HepG2 (cell line): ENCODE measurements around the gene LARP1B. TPM values are rescaled to one million over a fixed set of nuclear protein-coding genes. Genes with fewer than 3 reads are reported as not detected.

Source experiments
- ATAC-seq: fragments of 200-7000 bp; cut with Tn5 transposase; 3 replicates; pipeline ENCODE4 v1.9.1; 2020; ENCODE audit warnings: mild to moderate bottlenecking, moderate library complexity
- BruUV-seq: library from RNA; stranded (reverse); fragments of 400-500 nt; replicated peaks from 2 replicates; lab custom pipeline; 2021; lab: Mats Ljungman, UMichigan
- CTCF ChIA-PET: fragments of 300-600 bp; formaldehyde crosslinking; extraction: SDS; loops from one replicate; lab custom pipeline; 2021; ENCODE audit warnings: low total read pairs, inconsistent platforms, low intra/inter-chr PET ratio; lab: Yijun Ruan, JAX
- POLR2A ChIA-PET: fragments of 350-600 bp; sonication (Branson Sonifier 250); formaldehyde crosslinking; loops from one replicate; lab custom pipeline; 2020; ENCODE audit warnings: antibody characterized with exemption, inconsistent platforms; lab: Yijun Ruan, JAX
- DNase-seq: peaks from one replicate; pipeline ENCODE4 v3.0.0-alpha.2; 2015; ENCODE audit warnings: low spot score
- FAIRE-seq: peaks from 3 replicates; lab custom pipeline; 2011; peaks lifted over from hg19 to GRCh38; lab: Jason Lieb, UNC
- H2AFZ ChIP-seq: one replicate; pipeline ENCODE4 v1.6.1; 2011; ENCODE audit warnings: low read length, inconsistent platforms
- H3K27ac ChIP-seq: fragments of 300-600 bp; 3 replicates; pipeline ENCODE4 v1.8.0; 2011; ENCODE audit warnings: mixed run types, mild to moderate bottlenecking, mixed read lengths, low read length, inconsistent platforms; ENCODE audit not compliant: insufficient read depth; ENCODE audit errors: extremely low read length
- H3K27me3 ChIP-seq, 2 experiments: fragments of 200-600 bp in 1 of 2; 2 replicates in 1 of 2; 3 replicates in 1 of 2; pipeline versions ENCODE4 v1.6.0 to v1.8.0; 2011; ENCODE audit warnings: low read length in 2 of 2, mild to moderate bottlenecking in 2 of 2, moderate library complexity in 2 of 2, inconsistent platforms in 1 of 2; ENCODE audit not compliant: insufficient read depth in 2 of 2, control insufficient read depth in 1 of 2
- H3K36me3 ChIP-seq, 2 experiments: fragments of 200-600 bp in 1 of 2; replicated peaks in 1 of 2; 2 replicates in 1 of 2; 3 replicates in 1 of 2; pipeline versions ENCODE4 v1.5.1 to v1.8.0; 2011; ENCODE audit warnings: low read length in 2 of 2, inconsistent platforms in 1 of 2; ENCODE audit not compliant: insufficient read depth in 2 of 2, control insufficient read depth in 1 of 2
- H3K4me1 ChIP-seq: 2 replicates; pipeline ENCODE4 v1.5.1; 2012; ENCODE audit warnings: low read length, inconsistent platforms; ENCODE audit not compliant: insufficient read depth
- H3K4me2 ChIP-seq: 2 replicates; pipeline ENCODE4 v1.6.0; 2011; ENCODE audit warnings: low read depth, low read length, inconsistent platforms
- H3K4me3 ChIP-seq, 3 experiments: fragments of 200-600 bp in 1 of 3; sonication (generic), shearing (Covaris generic) in 1 of 3; replicated peaks in 1 of 3; 2 replicates each; pipeline ENCODE4 v1.5.1; 2011 to 2016; ENCODE audit warnings: low read length in 3 of 3, inconsistent platforms in 2 of 3, low read depth in 2 of 3, mild to moderate bottlenecking in 2 of 3, control low read depth in 1 of 3, mixed read lengths in 1 of 3; ENCODE audit not compliant: insufficient read depth in 1 of 3
- H3K79me2 ChIP-seq: one replicate; pipeline ENCODE4 v1.6.1; 2011; ENCODE audit warnings: low read length, inconsistent platforms; ENCODE audit not compliant: insufficient read depth
- H3K9ac ChIP-seq: 2 replicates; pipeline ENCODE4 v1.6.0; 2011; ENCODE audit warnings: mild to moderate bottlenecking, low read depth, low read length, inconsistent platforms; ENCODE audit not compliant: insufficient read depth
- H3K9me3 ChIP-seq: 2 replicates; pipeline ENCODE4 v1.5.1; 2012; ENCODE audit warnings: mild to moderate bottlenecking, low read length
- H4K20me1 ChIP-seq: 2 replicates; pipeline ENCODE4 v1.6.0; 2011; ENCODE audit warnings: inconsistent platforms, mild to moderate bottlenecking, low read length, moderate library complexity; ENCODE audit not compliant: insufficient read depth
- ARHGAP35 ChIP-seq: sonication (generic); formaldehyde crosslinking; IDR thresholded peaks from 2 replicates; pipeline ENCODE4 v1.9.0; 2022; ENCODE audit warnings: mild to moderate bottlenecking, inconsistent platforms, moderate library complexity, missing genetic modification reagents, borderline replicate concordance
- CHCHD3 ChIP-seq: sonication (generic); formaldehyde crosslinking; IDR thresholded peaks from 2 replicates; pipeline ENCODE4 v1.8.0; 2022; ENCODE audit warnings: mild to moderate bottlenecking, missing genetic modification reagents, moderate library complexity
- DPF2 ChIP-seq: sonication (generic); formaldehyde crosslinking; IDR thresholded peaks from 2 replicates; pipeline ENCODE4 v1.4.0; 2020; ENCODE audit warnings: mild to moderate bottlenecking, low read depth, missing genetic modification reagents, borderline replicate concordance
- HNRNPUL1 ChIP-seq: fragments of 200-400 bp; formaldehyde crosslinking; IDR thresholded peaks from 2 replicates; pipeline ENCODE4 v1.6.1; 2017; ENCODE audit warnings: low read depth, mild to moderate bottlenecking, low read length, moderate library complexity
- MED1 ChIP-seq: sonication (generic); formaldehyde crosslinking; IDR thresholded peaks from 2 replicates; pipeline ENCODE4 v1.4.0; 2020; ENCODE audit warnings: missing genetic modification reagents
- MTA1 ChIP-seq: sonication (generic); formaldehyde crosslinking; IDR thresholded peaks from 2 replicates; pipeline ENCODE4 v1.4.0; 2020; ENCODE audit warnings: missing genetic modification reagents, mild to moderate bottlenecking, borderline replicate concordance
- POGZ ChIP-seq: sonication (generic); formaldehyde crosslinking; IDR thresholded peaks from 2 replicates; pipeline ENCODE4 v1.4.0; 2020; ENCODE audit warnings: mild to moderate bottlenecking, missing genetic modification reagents
- SP1 ChIP-seq, 2 experiments: fragments of 450-650 bp in 1 of 2; sonication (generic) in 1 of 2; formaldehyde crosslinking in 1 of 2; IDR thresholded peaks; 2 replicates each; pipeline versions ENCODE4 v1.4.0 to v1.6.1; 2016 to 2020; ENCODE audit warnings: missing genetic modification reagents in 1 of 2
- SPEN ChIP-seq: sonication (generic); formaldehyde crosslinking; IDR thresholded peaks from 2 replicates; pipeline ENCODE4 v1.5.1; 2020; ENCODE audit warnings: low read depth, mild to moderate bottlenecking, missing genetic modification reagents
- SRSF9 ChIP-seq: fragments of 200-400 bp; formaldehyde crosslinking; IDR thresholded peaks from 2 replicates; pipeline ENCODE4 v1.6.1; 2018; ENCODE audit warnings: borderline replicate concordance, mild to moderate bottlenecking, low read depth, low read length; ENCODE audit not compliant: insufficient read depth, poor library complexity, severe bottlenecking
- SRY ChIP-seq: sonication (generic); formaldehyde crosslinking; IDR thresholded peaks from 2 replicates; pipeline ENCODE4 v1.8.0; 2022; ENCODE audit warnings: mild to moderate bottlenecking, missing genetic modification reagents
- ZFP90 ChIP-seq: sonication (generic); formaldehyde crosslinking; IDR thresholded peaks from 2 replicates; pipeline ENCODE4 v1.8.0; 2022; ENCODE audit warnings: missing genetic modification reagents, mild to moderate bottlenecking, inconsistent platforms, borderline replicate concordance
- ZNF549 ChIP-seq: sonication (generic); formaldehyde crosslinking; IDR thresholded peaks from 2 replicates; pipeline ENCODE4 v1.5.0; 2020; ENCODE audit warnings: missing genetic modification reagents
- ZNF567 ChIP-seq: sonication (generic); formaldehyde crosslinking; IDR thresholded peaks from 2 replicates; pipeline ENCODE4 v1.8.1; 2023; ENCODE audit warnings: mild to moderate bottlenecking, missing genetic modification reagents, borderline replicate concordance
- ZNF607 ChIP-seq: sonication (generic); formaldehyde crosslinking; IDR thresholded peaks from 2 replicates; pipeline ENCODE4 v1.5.1; 2020; ENCODE audit warnings: missing genetic modification reagents, mild to moderate bottlenecking, borderline replicate concordance
- ZNF790 ChIP-seq: sonication (generic); formaldehyde crosslinking; IDR thresholded peaks from 2 replicates; pipeline ENCODE4 v1.8.0; 2022; ENCODE audit warnings: missing genetic modification reagents, mild to moderate bottlenecking, borderline replicate concordance
- ZNF891 ChIP-seq: sonication (generic); formaldehyde crosslinking; IDR thresholded peaks from 2 replicates; pipeline ENCODE4 v1.5.0; 2020; ENCODE audit warnings: mild to moderate bottlenecking, missing genetic modification reagents
- WGBS: methylation state at CpG from one replicate; pipeline ENCODE4 v1.1.6; 2017; ENCODE audit warnings: low lambda C conversion rate; 5-methylcytosine and 5-hydroxymethylcytosine counted together
- in situ Hi-C: cut with HindIII; loops from 2 replicates; pipeline ENCODE4 v1.10.0; 2017; ENCODE audit warnings: low pct_unique_long_range_greater_than_20kb; ENCODE audit not compliant: extremely low pct_ligation_motif_present
- intact Hi-C: fragments of 100-400 bp; cut with micrococcal nuclease; formaldehyde crosslinking; loops from one replicate; pipeline ENCODE4 v1.10.0; 2022; ENCODE audit not compliant: unreplicated experiment
- polyA plus RNA-seq, 8 experiments: library from polyadenylated mRNA; depleted of rRNA in 3 of 8; stranded (reverse) in 7 of 8; unstranded in 1 of 8; fragments of >200 nt; fragmentation: Illumina TruSeq in 4 of 8; extraction: Trizol in 4 of 8; gene quantifications; 2 replicates each; pipeline versions ENCODE4 v1.2.1 to v1.2.3, GENCODE V29; 2011 to 2016; ENCODE audit warnings: low read depth in 4 of 8, missing spikeins in 1 of 8, mixed read lengths in 1 of 8; ENCODE audit not compliant: insufficient read depth in 1 of 8
- total RNA-seq, 5 experiments: library from RNA; depleted of rRNA; stranded (reverse); fragments of >200 nt; fragmentation: Illumina TruSeq; extraction: Trizol; gene quantifications; 2 replicates each; pipeline ENCODE4 v1.2.3, GENCODE V29; 2016; ENCODE audit warnings: low read depth in 1 of 5
- TF ChIP-seq, protein P1 (sequence below): sonication (generic); formaldehyde crosslinking; IDR thresholded peaks from 2 replicates; pipeline ENCODE4 v1.5.1; 2020; ENCODE audit warnings: mild to moderate bottlenecking, moderate library complexity, missing genetic modification reagents
- TF ChIP-seq, protein P2 (sequence below): sonication (generic); formaldehyde crosslinking; IDR thresholded peaks from 2 replicates; pipeline ENCODE4 v1.4.0; 2020; ENCODE audit warnings: missing genetic modification reagents

LARP1B gene
- total and polyA plus RNA-seq, 2 of the 13 experiments (the other 11 are each of a cell fraction or from before 2014, with no cell fraction given) = 19.2 to 52.7 TPM

DNA sequence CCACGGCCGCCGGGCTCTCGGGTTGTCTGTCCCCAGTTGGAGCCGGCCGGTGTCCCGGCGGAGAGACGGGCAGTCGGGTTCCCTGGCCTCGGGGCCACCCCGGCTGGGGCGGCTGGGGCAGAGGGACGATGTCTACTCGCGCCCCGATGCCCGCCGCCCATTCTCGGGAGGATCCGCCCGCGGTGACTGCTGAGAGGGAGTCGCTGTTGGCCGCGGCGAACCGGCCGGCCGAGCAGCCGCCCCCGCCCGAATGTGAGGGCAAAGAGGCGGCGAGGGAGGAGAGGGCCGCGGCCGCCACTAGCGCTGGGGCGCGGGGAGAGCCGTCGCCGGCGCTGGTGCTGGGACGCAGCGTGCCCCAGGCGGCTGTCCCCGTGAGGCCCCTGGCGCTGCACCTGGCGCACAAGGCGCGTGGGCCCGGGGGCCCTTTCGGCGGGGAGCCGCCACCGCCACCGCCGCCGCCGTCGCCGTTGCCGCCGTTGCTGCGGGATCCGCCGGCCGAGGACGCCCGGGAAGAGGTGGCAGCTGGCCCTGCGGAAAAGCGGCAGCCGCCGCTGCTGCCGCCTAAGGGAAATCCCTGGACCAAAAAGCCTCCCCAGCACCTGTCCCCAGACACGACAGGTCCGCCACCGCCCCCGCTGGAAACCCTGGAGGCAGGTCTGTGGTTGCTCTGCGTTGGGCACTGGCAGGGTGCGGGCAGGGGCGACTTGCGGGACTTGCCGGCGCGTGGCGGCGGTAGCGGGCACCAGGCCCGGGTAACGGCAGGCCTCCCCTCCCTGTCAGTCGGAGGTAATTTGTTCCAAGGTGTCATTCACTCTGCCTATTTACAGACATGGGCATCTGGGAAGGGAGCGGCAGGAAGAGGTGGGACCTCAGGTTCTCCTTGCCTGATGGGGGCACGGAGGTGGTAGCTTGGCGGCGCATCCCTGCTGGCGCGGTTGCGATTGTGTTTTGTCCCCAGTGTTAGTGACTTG lies 739 bp downstream of the LARP1B start:
- FAIRE-seq = no peak
- BruUV-seq = no TSS peak
- no peak for TF ChIP-seq ZNF549
- TF ChIP-seq ZNF567 (CRISPR knock-in tag) = 0 out of 2 replicates have a peak, but pooled peaks have one; percentile 12
- 0 out of 2 replicates have a peak, but pooled peaks have one; percentile 37 for TF ChIP-seq POGZ (CRISPR knock-in tag)
- TF ChIP-seq SPEN (CRISPR knock-in tag) = 0 out of 2 replicates have a peak, but pooled peaks have one; percentile 44
- no peak for TF ChIP-seq HNRNPUL1
- TF ChIP-seq MED1 (CRISPR knock-in tag) = no peak
- TF ChIP-seq ZNF790 (CRISPR knock-in tag) = peak; percentile 18; the same call in 1 of the 2 replicates
- TF ChIP-seq ZNF607 (CRISPR knock-in tag) = no peak
- TF ChIP-seq ARHGAP35 = no peak
- TF ChIP-seq, protein P1, sequence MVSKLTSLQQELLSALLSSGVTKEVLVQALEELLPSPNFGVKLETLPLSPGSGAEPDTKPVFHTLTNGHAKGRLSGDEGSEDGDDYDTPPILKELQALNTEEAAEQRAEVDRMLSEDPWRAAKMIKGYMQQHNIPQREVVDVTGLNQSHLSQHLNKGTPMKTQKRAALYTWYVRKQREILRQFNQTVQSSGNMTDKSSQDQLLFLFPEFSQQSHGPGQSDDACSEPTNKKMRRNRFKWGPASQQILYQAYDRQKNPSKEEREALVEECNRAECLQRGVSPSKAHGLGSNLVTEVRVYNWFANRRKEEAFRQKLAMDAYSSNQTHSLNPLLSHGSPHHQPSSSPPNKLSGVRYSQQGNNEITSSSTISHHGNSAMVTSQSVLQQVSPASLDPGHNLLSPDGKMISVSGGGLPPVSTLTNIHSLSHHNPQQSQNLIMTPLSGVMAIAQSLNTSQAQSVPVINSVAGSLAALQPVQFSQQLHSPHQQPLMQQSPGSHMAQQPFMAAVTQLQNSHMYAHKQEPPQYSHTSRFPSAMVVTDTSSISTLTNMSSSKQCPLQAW = no peak
- peak; percentile 64; the same call in 1 of the 2 replicates for TF ChIP-seq MTA1 (CRISPR knock-in tag)
- TF ChIP-seq ZNF891 (CRISPR knock-in tag) = no peak
- no peak for TF ChIP-seq CHCHD3 (CRISPR knock-in tag)
- TF ChIP-seq, protein P2, sequence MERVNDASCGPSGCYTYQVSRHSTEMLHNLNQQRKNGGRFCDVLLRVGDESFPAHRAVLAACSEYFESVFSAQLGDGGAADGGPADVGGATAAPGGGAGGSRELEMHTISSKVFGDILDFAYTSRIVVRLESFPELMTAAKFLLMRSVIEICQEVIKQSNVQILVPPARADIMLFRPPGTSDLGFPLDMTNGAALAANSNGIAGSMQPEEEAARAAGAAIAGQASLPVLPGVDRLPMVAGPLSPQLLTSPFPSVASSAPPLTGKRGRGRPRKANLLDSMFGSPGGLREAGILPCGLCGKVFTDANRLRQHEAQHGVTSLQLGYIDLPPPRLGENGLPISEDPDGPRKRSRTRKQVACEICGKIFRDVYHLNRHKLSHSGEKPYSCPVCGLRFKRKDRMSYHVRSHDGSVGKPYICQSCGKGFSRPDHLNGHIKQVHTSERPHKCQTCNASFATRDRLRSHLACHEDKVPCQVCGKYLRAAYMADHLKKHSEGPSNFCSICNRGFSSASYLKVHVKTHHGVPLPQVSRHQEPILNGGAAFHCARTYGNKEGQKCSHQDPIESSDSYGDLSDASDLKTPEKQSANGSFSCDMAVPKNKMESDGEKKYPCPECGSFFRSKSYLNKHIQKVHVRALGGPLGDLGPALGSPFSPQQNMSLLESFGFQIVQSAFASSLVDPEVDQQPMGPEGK (CRISPR knock-in tag) = peak; percentile 50
- TF ChIP-seq SP1 (IDR thresholded peaks at IDR 0.05) = no peak
- no peak for TF ChIP-seq SP1 (CRISPR knock-in tag; IDR thresholded peaks at IDR 0.05)
- no peak for TF ChIP-seq ZFP90
- no peak for TF ChIP-seq DPF2 (CRISPR knock-in tag)
- TF ChIP-seq SRY (CRISPR knock-in tag) = no peak
- no peak for TF ChIP-seq SRSF9

More for the DNA sequence above, 739 bp downstream of the LARP1B start:
- H4K20me1 ChIP-seq = peaks cover 24% of the 10 kb centered on the region
- no peak overlapping the region for H2AFZ ChIP-seq
- H3K27me3 ChIP-seq = no peaks in the 10 kb centered on the region
- H3K36me3 ChIP-seq = no peaks in the 10 kb centered on the region
- peaks cover 49% of the 10 kb centered on the region for H3K4me1 ChIP-seq
- intact Hi-C loops = loop anchor here (5.0 kb wide), 1 partner anchor 225 kb away; the partner anchor contains the start of gene PGRMC2
- ChIA-PET POLR2A (interaction anchor here (0.6 to 3.2 kb wide), 11 partner anchors 8 to 813 kb away, joined by 3 to 52 read pairs (median 4); partner anchors contain the start of genes ABHD18, MFSD8, PGRMC2 and PLK4), CTCF (no interaction called here)
- H3K27ac ChIP-seq = peak overlapping the region; percentile 99
- peak overlapping the region; percentile 71 to 94 (median 91) for H3K4me3 ChIP-seq
- peaks cover 39% of the 10 kb centered on the region for H3K79me2 ChIP-seq
- ATAC-seq = peak; percentile 42
- no peaks in the 10 kb centered on the region for H3K9me3 ChIP-seq
- WGBS = 0% methylated on average over 13 of the region's 101 CpGs
- H3K4me2 ChIP-seq = peak overlapping the region; percentile 77
- peak overlapping the region; percentile 99 for H3K9ac ChIP-seq
- in situ Hi-C loops = no loop called here
- peak; percentile 64 for DNase-seq
